OCI-M2 (cell line): ENCODE measurements around the gene MTF2.
A peak's percentile ranks its signal among the peaks of the same experiment; 100 is the strongest.
"Not testable (repeated sequence)": the region's sequence is repeated elsewhere in the genome, so short reads cannot be mapped to it uniquely, and the experiment has no call there.

Experiments
- DNase-seq: peaks from one replicate; lab custom pipeline; 2025; ENCODE audit not compliant: unreplicated experiment; lab: John Stamatoyannopoulos, UW

MTF2 gene

GRCh38 chr1:93140106-93140505 lies 61.0 kb downstream of the MTF2 start:
- no peak for DNase-seq

- no peak for DNase-seq
These were observed 63.1 kb downstream of the MTF2 start for GRCh38 chr1:93142161-93142560.

GRCh38 chr1:93143136-93143535 lies 64.1 kb downstream of the MTF2 start:
- no peak for DNase-seq

GRCh38 chr1:93143769-93144168 lies 64.7 kb downstream of the MTF2 start:
- no peak for DNase-seq

GRCh38 chr1:93148001-93148400 lies 68.9 kb downstream of the MTF2 start:
- DNase-seq: no peak

- no peak for DNase-seq
These were observed 71.6 kb downstream of the MTF2 start for GRCh38 chr1:93150729-93151128.

- no peak for DNase-seq
These were observed 72.4 kb downstream of the MTF2 start for GRCh38 chr1:93151474-93151873.

- no peak for DNase-seq
These were observed 73.8 kb downstream of the MTF2 start for GRCh38 chr1:93152835-93153234.

GRCh38 chr1:93154898-93155297 lies 75.8 kb downstream of the MTF2 start:
- DNase-seq: no peak

GRCh38 chr1:93155335-93155734 lies 76.3 kb downstream of the MTF2 start:
- DNase-seq: no peak

- no peak for DNase-seq
These were observed 80.3 kb downstream of the MTF2 start for GRCh38 chr1:93159337-93159736.

GRCh38 chr1:93163314-93163713 lies 84.2 kb downstream of the MTF2 start:
- DNase-seq: not testable (repeated sequence)

- no peak for DNase-seq
These were observed 85.7 kb downstream of the MTF2 start for GRCh38 chr1:93164816-93165215.

GRCh38 chr1:93165895-93166294 lies 86.8 kb downstream of the MTF2 start:
- DNase-seq: not testable (repeated sequence)

- DNase-seq: no peak
These were observed 87.9 kb downstream of the MTF2 start for GRCh38 chr1:93167006-93167405.

- DNase-seq: not testable (repeated sequence)
These were observed 91.1 kb downstream of the MTF2 start for GRCh38 chr1:93170141-93170678.

- no peak for DNase-seq
These were observed 92.5 kb downstream of the MTF2 start for GRCh38 chr1:93171549-93172034.

GRCh38 chr1:93172778-93173177 lies 93.7 kb downstream of the MTF2 start:
- no peak for DNase-seq

GRCh38 chr1:93174638-93175037 lies 95.6 kb downstream of the MTF2 start:
- not testable (repeated sequence) for DNase-seq

GRCh38 chr1:93177991-93178390 lies 98.9 kb downstream of the MTF2 start:
- DNase-seq: no peak

GRCh38 chr1:93178418-93178817 lies 99.3 kb downstream of the MTF2 start:
- no peak for DNase-seq

- DNase-seq: peak; percentile 62
These were observed 101.0 kb downstream of the MTF2 start, which contains the start of gene TMED5 for GRCh38 chr1:93179886-93180722. Gene TMED5, minus strand, starts transcription at chr1:93180413. Its CDS starts 171 bp downstream, at chr1:93180242.
